Dedifferentiated amniotic fluid mesenchymal stem cell (primary cell): ENCODE data around the gene GALNT6.
"Not testable (repeated sequence)": the region's sequence is repeated elsewhere in the genome, so short reads cannot be mapped to it uniquely, and the experiment has no call there.

Experiments used
- DNase-seq: peaks from one replicate; pipeline ENCODE4 v3.0.0-alpha.2; 2016; ENCODE audit errors: extremely low spot score

GALNT6 gene

DNA sequence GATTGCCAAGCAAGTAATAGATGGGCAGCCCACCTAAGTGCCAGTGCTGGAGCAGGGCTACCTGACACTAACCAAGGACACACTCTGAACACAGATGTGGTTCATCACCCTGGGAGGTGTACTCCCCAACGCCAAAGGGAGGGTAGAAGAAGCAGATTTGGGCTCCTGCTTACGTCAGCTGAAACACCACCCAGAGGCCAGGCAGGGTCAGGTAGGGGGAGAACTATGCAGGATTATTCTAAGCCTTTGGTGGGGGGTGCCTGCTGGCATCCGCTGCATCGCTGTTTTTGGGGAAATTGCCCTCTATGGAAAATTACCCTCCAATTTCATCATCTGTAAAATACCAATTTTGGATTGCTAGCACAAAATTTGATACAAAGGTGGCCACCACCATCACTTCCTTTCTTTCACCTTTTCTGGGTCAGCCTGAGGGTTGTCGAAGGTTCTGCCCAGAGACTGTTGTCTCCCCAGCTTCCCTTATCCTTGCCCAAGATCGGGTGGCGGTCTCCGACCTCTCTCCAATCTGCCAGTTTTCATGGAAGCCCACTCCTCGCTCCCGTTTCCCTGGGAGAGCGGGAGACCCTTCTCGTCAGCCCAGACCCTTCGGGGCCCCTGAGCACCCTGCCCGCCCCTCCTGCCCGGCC lies 67.8 kb downstream of the GALNT6 start:
- DNase-seq: no peak

DNA sequence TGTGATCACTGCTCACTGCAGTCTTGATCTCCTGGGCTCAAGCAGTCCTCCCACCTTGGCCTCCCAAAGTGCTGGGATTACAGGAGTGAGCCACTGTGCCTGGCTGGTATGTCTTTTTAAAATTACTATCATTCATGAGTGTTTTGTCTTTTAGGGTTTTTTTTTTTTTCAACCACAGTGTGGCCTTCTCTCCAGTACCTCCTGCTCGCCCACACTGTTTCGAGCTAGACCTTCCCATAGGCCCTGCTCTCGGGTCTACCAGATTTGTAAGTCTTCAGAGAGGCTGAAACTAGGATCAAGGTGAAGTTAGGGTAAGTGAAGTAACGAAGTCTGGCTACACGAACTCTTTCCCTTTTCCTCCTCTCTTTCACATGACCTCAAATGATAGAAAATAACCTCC lies 68.8 kb downstream of the GALNT6 start:
- no peak for DNase-seq

GRCh38 chr12:51321882-51322281 lies 69.3 kb downstream of the GALNT6 start:
- DNase-seq: no peak

GRCh38 chr12:51320695-51321320 lies 70.4 kb downstream of the GALNT6 start:
- peak; percentile 43 for DNase-seq

GRCh38 chr12:51320311-51320694 lies 70.9 kb downstream of the GALNT6 start:
- DNase-seq: no peak

DNA sequence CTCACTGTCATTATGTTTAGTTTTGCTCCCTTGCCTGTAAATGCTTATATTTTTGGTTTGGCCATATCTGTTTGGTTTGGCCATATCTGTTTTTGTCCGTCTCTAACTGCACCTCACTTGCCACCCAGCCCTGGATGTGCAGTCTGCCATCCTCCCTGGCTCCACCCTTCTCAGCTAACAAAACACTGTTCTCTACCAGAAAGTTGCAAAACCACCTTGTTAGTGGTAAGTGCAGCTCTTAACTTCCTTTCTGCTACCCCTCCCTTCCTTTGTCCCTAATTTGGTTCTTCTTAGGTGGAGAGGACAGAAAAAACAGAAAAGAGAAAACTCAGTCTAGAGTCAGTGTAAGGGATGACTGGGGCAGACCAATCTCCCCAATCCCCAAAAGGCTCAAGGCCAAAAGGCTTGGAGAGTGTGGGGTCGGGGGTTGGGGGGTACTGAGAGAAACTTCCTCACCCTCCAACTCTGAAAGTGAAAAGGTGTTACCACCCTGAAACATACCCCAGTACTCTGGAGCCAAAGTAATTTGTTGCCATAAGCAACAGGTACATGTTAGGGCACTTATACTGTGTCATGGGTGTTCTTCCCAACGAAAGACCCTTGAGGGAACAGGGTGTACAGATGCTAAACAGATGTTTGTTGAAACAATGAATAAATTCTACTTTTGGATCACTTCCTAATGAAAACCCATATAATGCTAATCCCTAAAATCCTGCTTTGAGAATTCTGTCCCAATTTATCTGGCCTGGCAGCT lies 72.2 kb downstream of the GALNT6 start:
- DNase-seq: no peak

GRCh38 chr12:51318057-51318806 lies 73.0 kb downstream of the GALNT6 start:
- not testable (repeated sequence) for DNase-seq

DNA sequence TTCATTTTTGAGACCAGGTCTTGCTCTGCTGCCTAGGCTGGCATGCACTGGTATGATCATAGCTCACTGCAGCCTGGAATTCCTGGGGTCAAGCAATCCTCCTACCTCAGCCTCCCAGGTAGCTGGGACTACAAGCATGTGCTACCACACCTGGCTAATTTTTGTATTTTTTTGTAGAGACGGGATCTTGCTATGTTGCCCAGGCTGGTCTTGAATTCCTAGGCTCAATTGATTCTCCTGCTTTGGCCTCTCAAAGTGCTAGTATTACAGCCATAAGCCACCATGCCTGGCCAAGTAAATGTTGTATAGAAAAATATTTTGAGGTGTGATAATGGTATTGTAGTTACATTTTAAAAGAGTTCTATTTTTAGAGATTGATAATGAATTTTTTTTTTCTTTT lies 79.8 kb downstream of the GALNT6 start:
- no peak for DNase-seq

DNA sequence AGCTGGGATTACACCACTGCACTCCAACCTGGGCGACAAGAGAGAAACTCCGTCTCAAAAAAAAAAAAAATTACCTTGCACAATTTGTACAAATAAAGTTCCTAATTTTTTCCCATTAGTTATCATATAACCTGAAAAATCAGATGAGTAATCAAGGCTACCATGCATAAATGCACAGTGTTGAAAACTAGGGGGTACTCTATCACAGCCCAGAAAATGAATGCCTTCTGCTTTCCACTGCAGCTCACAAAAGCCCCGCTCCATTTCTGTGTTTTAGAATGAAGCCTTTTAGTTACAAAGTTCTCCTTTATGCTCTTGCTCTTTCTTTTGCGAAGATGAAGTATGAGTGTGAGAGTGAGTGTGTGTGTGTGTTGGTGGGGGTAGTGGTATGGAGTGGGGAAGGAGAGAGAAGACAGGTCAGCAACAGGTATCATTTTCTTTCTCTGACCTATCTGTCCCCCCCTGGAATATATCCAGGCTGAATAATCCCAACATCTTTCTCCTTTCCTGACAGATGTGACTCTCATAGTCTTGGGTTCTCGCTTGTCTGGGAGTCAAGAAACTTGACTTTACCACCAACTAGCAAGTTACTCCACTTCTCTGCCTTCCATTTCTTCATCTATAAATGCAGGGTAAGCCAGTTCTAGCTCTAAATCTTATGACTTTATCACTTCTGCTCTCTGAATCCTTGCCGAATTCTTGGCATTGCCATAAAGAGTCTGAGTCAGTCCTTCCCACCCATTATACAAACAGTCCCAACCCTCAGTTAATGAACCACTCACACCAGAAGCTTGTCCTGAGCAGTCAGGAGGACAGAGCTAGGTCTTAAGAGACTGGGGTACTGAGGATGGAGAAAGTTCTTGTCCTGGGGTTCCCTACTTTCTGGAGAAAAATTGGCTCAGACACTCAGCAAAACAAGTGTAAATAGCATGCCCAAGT lies 83.3 kb downstream of the GALNT6 start:
- DNase-seq: peak; percentile 72

DNA sequence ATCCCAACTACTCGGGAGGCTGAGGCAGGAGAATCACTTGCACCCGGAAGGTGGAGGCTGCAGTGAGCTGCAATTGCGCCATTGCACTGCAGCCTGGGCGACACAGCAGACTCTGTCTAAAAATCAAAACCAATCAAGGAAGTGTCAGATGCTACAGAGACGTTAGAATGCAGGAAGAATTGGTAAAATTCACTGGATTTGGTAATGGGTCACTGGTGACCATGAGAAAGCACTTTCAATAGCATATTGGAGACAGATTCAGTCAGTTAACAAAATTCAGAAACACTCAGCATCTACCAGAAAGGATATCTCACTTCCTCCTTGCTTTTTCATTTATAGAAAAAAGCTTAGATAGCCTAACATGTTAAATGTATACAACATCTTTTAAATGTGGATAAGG lies 84.7 kb downstream of the GALNT6 start:
- no peak for DNase-seq
